Measurements from ENCODE around the gene OPCML.

The OPCML gene

DNA sequence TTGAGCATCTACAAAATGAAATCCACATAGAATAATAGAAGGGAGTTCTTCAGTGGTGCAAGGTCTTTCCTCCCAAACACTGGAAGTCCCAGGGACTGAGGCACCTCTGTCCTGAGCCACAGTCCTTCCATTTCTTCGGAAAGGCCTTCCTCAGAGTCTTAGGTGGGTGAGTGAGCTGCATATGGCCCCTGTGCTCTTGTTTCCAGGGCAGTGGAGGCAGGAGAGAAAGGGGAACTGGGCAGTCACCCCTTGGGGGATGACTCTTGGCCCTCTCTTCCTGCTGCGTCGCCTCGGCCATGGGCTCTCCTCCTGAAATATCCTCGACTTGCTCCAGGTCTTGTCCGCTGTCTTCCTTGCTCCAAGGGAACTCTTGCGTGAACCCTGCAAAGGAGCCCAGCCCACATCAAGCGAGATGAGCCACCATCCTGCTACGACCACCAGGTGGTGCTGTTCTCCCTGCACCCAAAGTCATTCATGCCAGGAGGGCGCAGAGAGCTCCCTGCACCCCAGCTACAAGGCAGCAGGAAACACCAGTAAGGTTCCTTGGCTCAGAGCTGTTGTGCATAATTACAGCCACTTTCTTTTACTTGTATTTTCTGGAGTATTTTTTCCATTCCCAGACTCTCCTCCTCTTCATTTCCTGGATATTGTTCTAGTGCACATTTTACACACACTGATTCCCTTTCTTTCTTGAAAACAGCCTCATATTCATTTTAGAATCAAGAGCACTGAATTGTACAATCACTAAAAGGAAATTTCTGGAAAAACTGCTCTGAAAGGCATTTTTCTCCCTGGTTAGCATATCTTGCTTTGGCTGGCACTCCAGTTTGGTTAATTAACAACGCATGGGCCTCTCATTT, 397.8 kb downstream of the OPCML start:
- peak in 39 of 56 donors; percentile 4 to 74 (median 27) for DNase-seq

DNA sequence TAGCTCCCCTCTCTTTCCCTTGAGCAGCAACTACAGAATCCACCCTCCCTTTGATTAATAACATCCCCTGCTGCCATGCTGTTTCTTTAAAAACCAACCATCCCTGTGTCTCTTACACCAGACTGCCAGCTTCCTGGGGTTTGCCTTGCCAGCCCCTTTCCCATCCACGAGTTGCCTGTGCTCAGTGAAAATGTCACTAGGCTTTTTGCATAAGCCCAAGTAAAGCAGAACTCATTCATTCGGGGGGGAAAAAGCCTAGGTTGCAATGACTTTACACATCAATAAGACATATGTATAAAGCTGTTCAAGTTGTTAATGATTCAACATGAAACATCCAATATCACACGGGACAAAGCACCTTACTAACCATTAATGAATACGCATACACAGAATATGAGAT, 398.7 kb downstream of the OPCML start:
- no peak for DNase-seq

- DNase-seq = no peak
These were observed 399.3 kb downstream of the OPCML start for GRCh38 chr11:133133050-133133449.

DNA sequence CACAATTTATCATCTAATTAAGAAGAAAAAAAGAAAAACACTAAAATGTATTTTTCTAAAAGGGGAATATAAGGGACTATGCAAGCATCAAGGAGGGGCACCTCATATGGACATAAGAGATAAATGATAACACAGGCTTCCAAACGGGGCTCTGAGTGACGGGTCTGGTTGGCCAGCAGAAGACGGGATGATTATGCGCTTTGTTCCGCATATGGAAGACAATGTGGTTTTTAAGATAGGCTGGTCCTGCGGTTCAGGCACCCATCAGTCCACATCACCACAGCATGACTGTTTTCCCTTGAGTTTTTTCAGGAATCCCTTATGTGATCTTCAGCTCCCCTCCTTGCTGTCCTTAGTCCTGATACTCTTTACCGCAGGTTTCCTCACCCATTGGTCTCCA, 404.6 kb downstream of the OPCML start:
- DNase-seq = no peak

DNA sequence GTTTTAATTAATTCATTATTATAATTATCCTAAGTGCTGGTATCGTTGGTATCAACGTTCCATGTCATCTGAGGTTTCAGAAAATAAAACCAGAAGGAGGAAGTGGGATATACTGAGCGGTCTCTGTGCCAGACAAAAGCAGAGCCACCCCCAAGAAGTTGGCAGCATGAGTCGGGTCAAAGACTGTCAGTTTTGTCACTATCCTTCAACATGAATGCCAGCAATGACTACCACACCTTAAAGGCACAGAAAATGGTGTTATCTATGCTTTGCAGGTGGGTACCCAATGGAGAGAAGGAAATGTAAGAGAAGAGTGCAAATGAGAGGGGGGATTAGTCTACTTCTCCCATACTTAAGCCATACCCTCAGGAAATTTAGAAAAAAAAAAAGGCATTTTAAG, 408.5 kb downstream of the OPCML start:
- no peak for DNase-seq

DNA sequence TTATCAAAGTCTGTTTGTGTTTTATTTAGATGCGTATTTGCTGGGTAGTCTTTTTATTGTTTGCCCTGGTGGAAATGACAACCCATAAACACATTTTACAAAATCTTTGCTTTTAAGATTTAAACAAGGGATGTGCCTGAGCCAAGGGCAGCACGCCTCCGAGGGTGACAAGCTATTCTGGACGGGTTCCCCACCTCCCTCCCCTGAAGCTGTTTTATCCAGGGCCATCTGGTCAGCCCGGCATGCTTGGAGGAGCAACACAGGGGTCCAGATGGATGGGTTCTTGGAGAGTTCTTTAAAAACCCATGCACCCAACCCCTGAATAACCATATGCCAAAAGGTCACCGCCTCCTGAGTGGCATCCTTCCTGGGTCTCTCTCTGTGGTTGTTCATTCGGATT, 408.9 kb downstream of the OPCML start:
- no peak for DNase-seq

GRCh38 chr11:133122256-133122655, 410.0 kb downstream of the OPCML start:
- no peak for DNase-seq

DNA sequence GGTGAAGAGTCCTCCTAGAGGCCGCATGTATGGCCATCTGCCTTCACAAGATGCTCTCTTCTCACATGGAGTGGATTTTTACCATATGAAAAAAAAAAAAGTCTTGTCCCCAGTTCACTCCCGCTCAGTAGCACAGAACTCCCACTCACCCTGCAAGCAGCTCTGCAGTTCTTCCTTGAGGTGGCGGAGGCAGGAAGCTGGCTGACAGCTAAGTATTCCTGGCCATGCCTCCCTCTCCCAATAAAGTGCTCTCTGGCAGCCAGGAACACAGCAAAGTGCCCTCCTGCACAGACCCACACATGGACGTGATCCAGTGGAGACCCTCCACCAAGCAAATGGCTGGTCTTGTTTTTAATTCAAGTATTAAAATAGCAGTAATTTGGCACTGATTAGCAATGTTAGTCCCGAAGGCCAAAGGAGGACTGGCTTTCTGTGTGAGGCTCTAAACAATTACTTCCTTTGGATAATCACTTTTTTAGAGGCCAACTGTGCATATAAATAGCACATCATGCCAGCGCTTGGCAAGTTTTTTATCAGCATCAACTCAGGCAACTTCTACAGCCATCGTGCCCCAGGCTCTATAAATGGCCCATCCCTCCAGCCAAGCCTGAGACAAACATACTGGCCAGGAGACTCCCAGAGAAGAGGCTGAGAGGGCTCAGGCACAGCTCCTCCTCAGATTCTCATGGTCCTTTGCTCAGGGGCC, 413.6 kb downstream of the OPCML start:
- DNase-seq = peak in 8 of 56 donors; percentile 3 to 26 (median 13)

DNA sequence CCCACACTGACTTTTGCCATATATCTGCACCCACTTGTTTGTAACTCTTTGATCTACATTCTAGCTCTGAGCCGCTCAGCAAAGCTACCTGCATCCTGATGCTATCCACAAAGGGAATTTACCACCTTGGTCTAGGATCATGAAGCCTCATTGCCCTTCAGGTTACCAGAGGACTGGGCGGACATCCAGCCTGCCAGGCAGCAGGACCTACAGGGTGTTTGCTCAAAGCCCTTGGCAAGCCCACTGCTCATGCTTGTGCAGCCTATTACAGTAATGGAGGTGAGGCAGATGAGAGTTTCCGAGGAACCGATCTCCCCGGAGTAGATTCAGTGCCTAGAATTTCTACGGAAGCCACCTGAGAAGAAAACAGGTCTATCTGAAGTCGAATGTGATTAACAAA, 417.2 kb downstream of the OPCML start:
- no peak for DNase-seq

- peak in 2 of 56 donors; percentile 8 to 11 for DNase-seq
These were observed 424.5 kb downstream of the OPCML start for GRCh38 chr11:133107763-133108162.

- DNase-seq = no peak
These were observed 425.2 kb downstream of the OPCML start for GRCh38 chr11:133107136-133107535.

DNA sequence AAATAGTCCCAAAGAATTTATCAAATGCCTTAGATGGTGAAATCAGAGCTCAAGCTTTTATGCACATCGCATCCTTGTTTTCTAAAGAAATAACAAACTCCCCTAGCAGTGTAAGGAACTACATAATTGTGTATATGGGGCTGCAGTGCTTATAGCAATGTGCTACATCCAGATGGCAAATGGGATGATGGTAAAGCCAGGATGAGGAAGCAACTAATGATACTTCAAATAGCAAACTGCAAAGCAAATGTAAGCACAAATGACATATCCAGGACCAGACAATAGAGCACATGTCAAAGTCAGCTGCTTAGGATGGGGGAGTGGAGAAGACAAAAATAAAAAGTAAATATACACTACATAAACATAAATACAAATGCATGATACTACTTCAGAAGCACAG, 425.9 kb downstream of the OPCML start:
- DNase-seq = no peak

GRCh38 chr11:133104009-133104744, 428.1 kb downstream of the OPCML start:
- no peak for DNase-seq

- DNase-seq = no peak
These were observed 435.3 kb downstream of the OPCML start for GRCh38 chr11:133096981-133097380.

DNA sequence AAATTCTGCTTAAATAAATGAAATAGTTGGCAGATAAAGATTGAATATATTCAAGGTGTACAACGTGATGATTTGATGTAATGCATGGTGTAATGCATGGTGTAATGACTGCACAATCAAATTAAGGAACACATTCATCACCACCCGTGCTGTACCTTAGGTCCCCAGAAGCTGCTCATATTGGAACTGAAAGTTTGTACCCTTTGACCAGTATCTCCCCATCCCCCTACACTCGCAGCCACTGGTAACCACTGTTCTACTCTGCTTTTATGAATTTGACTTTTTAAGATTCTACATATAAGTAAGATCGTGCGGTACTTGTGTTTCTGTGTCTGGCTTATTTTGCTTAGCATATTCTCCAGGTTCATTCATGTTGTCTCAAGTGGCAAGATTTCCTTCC, 445.8 kb downstream of the OPCML start:
- no peak for DNase-seq

- DNase-seq = peak in 44 of 56 donors; percentile 15 to 80 (median 40)
These were observed 449.3 kb downstream of the OPCML start for GRCh38 chr11:133082841-133083488.

- DNase-seq = peak in 8 of 56 donors; percentile 5 to 33 (median 21)
These were observed 449.9 kb downstream of the OPCML start for GRCh38 chr11:133082453-133082781.

DNA sequence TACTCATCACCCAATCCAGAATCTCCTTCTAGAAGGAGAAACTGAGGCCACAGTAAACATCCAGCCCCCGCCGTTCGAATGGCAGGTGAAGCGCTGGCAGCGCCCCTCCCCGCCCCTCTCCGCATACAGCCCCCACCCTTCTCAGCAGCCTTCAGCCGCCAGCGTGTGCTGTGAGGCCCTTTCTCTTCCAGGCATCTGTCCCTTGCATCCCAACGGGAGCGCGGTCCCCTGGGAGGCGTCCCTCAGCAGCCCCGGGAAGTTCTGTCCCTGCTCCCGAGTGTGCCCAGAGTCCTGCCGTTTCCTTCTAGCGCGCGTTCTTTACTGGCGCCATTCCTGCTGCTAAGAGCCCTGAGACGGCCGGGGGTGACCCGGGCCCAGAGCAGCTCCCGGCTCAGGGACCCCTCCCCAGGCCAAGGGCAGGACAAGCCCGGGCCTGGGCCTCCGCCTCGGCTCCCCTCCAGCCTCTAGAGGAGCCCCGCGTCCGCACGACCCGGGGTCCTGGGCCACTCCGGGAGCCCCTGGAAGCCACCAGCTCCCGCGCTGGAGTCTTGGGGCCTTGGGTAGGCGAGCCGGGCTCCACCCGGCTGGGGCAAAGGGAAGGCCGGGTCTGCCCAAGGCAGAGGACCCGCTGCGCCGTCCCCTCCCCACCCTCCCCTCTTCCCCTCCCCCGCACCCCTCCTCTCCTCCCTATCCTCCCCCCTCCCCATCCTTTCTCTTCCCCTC, 450.4 kb downstream of the OPCML start:
- no peak for DNase-seq

DNA sequence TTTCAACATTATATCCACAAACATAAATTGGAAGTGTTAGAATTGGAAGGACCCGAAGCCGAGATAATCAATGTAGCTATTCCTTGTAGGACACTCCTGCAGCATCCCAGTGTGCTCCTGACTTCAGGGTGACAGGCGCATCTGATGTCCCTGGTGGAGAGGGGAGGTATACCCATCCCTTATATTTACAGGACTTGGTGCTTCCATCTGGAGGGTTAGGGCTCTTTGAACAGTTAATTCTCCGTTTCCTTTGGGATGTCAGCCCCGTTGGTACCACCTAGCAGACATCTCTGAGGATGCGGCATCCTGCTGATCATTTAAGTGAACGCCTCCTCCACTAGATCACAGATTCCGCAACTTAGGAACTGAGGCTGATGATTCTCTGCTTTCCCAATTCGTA, 451.3 kb downstream of the OPCML start:
- no peak for DNase-seq

DNA sequence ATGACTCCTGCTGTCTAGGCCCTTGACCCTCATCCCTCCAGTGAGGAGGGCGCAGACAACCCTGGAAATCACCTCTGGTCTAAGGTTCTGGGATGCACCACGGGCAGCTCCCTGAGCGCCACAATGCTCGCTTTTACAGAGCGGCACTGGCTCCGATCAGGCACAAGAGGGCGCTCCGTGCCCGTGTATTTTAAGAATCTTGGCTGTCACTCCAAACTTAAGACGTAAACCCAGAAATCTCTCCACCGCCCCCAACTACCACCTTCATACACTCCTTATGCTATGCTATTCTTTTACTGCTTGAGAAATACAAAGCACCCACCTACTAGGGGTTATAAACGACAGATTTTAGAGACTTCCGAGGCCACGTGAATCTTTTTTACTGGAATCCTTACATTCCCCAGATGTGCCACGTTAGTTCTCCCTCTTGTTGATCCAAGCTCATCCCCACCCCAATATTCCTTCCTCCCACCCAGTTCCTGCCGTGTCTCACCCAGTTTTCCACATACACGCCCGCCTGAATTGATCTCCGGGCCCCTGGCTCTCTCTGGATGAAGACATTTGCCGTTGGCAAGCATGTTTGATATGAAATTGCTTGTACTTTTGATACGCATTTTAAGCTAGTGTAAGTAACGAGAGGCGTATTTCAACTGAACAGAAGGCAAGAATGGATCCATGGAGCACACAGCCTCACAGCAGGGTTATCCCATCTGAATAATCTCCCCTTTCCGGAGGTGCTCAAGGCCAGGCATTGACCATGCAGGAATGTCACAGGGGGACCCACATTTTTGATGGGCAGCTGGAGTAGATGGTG, 453.5 kb downstream of the OPCML start:
- DNase-seq = peak in 41 of 56 donors; percentile 3 to 76 (median 39)
